Thoracic aorta endothelial cell (primary cell): Measurements from ENCODE around the gene ARSI. TPM values are rescaled to one million over a fixed set of nuclear protein-coding genes. Genes with fewer than 3 reads are reported as not detected.

Experiments
- total RNA-seq: library from RNA; depleted of rRNA; stranded (reverse); fragments of >200 nt; gene quantifications from 2 replicates; pipeline ENCODE4 v1.2.3, GENCODE V29; 2012

The ARSI gene
- not detected in 2 replicates for total RNA-seq

DNA sequence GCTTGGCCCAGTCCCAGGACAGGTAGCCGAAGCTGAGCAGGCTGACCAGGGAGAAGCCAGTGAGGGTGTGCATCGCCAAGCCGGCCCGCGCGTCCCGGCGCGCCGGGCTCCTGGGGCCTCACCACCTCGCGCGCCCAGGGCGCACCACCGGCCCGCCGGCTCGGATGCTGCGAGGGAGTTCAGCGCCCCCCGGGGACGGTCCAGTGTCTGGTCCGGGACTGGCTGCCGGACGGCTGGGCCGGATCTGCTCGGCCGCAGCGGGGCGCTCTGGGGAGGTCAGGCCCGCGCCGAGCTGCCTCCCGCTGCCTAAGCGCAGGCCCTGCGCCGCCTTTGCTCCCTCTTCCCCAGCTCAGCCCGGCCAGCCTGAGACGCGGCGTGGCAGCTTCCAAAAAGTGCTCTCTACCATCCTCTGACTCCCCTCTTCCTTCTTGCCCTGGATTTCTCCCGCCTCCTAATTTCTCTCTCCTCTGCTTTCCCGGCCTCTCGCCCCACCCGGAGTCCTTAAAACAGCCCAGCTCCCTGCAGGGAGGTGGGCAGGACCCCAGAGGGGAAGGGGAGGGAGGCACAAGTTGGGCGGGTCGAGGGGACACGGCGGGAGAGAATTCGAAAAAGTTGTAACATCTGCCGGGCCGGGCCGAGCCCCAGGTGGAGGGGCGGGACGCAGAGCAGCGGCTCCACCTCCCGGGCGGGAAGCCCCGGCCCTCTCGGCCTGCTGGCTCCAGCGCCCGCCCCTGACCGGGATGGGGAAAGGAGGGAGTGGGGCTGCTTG lies at the start of gene ARSI:
ARSI (minus strand) TSS at position 605 of the 769 bp plus-strand sequence; CDS start at position 73, 532 bp downstream.

DNA sequence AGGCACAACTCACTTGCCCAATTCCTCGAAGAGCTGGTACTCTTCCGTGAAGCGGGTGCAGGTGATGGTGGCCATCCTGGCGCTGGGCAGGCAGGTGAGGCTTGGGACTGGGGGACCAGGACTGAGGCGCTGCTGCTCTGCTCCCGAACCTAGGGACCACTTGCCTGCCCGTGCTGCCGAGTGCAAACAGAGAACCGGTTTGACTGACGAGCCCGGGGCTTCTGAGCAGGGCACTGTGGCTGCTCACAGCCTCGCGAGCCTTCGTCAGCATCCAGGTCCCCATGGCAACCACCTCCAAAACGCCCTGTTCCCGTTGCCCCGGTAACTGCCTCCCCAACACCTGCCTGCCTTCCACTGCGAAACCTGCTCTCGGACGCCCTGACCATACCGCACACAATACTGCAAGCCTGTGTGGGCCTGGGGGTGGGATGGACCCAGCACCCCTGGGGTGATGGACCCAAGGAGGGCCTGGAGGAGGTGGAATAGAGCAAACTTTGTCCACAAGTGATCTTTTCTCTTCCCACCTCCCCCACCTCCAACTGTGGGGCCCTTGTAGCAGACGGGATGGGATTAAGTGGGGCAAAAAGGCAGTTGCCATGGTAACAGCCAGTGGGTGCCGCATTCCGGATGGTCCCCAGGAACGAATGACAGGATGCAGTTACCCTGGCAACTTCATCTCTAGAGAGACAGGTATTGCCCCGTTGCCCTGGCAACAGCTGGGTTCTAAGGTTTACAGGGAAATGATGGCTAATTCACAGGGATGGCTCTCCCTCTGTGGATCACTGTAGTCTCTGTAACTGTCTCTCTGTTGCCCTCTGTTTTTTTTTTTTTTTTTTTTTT lies 12.9 kb downstream of the ARSI start, which contains the start of gene CAMK2A:
CAMK2A (minus strand) TSS at position 223 of the 840 bp plus-strand sequence; CDS start at position 75, 148 bp downstream.

Other genes starting within 250 kb of the ARSI start
- not detected in 2 replicates for gene CSF1R, start 216.4 kb downstream of the ARSI start, total RNA-seq
- gene PDGFRB, start 147.1 kb downstream of the ARSI start, total RNA-seq, result 0.40 and 1.6 TPM in 2 replicates
- not detected in 2 replicates for gene CDX1, start 136.1 kb downstream of the ARSI start, total RNA-seq
- not detected in 2 replicates for gene SLC6A7, start 112.8 kb downstream of the ARSI start, total RNA-seq
- not detected in 2 replicates for gene CAMK2A, start 13.1 kb downstream of the ARSI start, total RNA-seq
- gene TCOF1, start 54.8 kb upstream of the ARSI start, total RNA-seq, result 29.9 and 46.5 TPM in 2 replicates
- 0.13 and 1.0 TPM in 2 replicates for gene CD74, start 110.0 kb upstream of the ARSI start, total RNA-seq
- 2,102 and 2,111 TPM in 2 replicates for gene RPS14, start 146.8 kb upstream of the ARSI start, total RNA-seq
- gene NDST1, start 205.2 kb upstream of the ARSI start, total RNA-seq, result 74.3 and 94.3 TPM in 2 replicates